Measurements from ENCODE around the gene CYB5R3.
"Not testable (repeated sequence)": the region's sequence is repeated elsewhere in the genome, so short reads cannot be mapped to it uniquely, and the experiment has no call there.

Gene CYB5R3

DNA sequence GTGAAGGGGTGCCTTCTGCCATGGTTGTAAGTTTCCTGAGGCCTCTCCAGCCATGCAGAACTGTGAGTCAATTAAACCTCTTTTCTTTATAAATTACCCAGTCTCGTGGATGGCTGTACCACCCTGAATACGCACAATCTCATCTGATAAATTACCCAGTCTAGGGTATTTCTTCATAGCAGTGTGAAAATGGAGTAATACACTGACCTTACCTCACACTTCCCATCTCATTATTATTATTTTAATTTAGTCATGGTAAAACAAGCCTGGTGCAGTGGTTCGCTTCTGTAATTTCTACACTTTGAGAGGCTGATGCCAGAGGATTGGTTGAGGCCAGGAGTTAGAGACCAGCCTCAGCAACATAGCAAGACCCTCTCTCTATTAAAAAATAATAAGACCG, 30.5 kb upstream of the CYB5R3 start:
- DNase-seq (ENCODE audit: low read depth in 3 of 3, low spot score in 1 of 3) = no peak

DNA sequence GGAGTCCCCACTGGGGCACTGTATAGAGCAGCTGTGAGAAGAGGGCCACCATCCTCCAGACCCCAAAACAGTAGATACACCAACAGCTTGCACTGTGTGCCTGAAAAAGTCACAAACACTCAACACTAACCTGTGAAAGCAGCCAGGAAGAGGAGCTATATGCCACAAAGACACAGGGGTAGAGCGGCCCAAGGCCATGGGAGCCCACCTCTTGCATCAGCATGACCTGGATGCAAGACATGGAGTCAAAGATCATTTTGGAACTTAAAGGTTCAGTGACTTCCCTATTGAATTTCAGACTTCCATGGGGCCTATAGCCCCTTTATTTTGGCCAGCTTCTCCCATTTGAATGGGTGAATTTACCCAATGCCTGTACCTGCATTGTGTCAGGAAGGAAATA, 29.7 kb upstream of the CYB5R3 start:
- no peak for DNase-seq (ENCODE audit: low read depth in 3 of 3, low spot score in 1 of 3)

DNA sequence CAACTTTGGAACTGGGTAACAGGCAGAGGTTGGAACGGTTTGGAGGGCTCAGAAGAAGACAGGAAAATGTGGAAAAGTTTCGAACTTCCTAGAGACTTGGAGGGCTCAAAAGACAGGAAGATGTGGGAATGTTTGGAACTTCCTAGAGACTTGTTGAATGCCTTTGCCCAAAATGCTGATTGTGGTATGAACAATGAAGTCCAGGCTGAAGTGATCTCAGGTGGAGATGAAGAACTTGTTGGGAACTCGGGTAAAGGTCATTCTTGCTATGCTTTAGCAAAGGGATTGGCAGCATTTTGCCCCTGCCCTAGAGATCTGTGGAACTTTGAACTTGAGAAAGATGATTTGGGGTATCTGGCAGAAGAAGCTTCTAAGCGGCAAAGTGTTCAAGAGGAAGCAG, 28.7 kb upstream of the CYB5R3 start:
- DNase-seq (ENCODE audit: low read depth in 3 of 3, low spot score in 1 of 3) = not testable (repeated sequence)

DNA sequence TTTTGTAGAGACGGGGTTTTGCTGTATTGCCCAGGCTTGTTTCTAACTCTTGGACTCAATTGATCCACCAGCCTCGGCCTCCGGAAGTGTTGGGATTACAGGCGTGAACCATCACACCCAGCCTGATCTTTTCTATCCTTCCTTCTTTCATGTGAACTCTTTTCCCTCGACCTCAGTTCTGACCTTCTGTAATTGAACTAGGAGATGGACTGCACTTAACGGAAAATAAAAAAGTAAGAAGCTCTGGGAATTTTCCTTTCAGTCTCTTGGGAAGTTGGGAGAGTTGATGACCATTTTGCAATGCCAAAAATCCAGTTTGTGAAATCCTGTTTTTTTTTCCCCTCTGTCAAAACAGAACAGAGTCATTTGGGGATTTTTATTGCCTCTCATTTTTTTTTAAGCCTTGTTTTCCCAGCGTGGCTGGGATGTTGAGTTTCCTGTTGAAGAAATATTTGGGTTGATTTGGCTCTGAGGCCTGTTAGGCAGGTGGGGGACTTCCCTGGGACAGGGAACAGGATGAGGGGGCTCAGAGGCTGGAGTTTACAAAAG, 26.9 kb upstream of the CYB5R3 start:
- DNase-seq (ENCODE audit: low read depth in 3 of 3, low spot score in 1 of 3) = no peak

DNA sequence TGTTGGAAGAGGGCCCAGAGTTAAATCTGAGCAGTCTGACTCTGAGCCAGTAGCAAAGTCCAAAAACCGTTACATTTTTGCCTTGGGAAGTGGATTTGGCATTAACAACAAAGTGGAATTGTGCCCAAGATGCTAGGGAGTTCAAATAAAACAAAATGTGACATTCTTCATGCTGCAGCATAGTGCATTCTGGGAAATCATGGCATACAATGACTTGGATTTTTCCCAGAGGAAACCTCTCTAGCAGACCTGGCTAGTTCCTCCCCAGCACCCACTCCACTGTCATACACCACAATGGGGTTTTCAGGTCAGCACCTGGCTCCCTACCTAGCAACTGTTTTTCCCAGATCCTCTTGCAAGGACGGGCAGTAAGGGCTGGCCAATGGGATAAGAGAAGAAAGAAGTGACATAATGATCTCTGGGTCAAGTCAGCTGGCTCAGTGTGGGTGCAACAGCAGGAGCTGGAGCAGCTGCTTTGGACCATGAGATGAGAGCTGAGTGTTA, 24.8 kb upstream of the CYB5R3 start:
- DNase-seq (ENCODE audit: low read depth in 3 of 3, low spot score in 1 of 3) = no peak

DNA sequence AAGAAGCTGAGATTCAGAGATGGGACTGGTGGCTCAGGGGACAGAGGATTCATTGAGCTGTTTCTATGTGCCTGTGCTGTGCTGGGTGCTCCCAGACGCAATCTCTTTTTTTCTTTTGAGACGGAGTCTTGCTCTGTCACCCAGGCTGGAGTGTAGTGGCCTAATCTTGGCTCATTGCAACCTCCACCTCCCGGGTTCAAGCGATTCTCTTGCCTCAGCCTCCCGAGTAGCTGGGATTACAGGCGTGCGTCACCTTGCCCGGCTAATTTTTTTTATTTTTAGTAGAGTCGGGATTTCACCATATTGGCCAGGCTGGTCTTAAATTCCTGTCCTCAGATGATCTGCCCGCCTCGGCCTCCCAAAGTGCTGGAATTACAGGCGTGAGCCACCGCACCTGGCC, 23.9 kb upstream of the CYB5R3 start:
- not testable (repeated sequence) for DNase-seq (ENCODE audit: low read depth in 3 of 3, low spot score in 1 of 3)

DNA sequence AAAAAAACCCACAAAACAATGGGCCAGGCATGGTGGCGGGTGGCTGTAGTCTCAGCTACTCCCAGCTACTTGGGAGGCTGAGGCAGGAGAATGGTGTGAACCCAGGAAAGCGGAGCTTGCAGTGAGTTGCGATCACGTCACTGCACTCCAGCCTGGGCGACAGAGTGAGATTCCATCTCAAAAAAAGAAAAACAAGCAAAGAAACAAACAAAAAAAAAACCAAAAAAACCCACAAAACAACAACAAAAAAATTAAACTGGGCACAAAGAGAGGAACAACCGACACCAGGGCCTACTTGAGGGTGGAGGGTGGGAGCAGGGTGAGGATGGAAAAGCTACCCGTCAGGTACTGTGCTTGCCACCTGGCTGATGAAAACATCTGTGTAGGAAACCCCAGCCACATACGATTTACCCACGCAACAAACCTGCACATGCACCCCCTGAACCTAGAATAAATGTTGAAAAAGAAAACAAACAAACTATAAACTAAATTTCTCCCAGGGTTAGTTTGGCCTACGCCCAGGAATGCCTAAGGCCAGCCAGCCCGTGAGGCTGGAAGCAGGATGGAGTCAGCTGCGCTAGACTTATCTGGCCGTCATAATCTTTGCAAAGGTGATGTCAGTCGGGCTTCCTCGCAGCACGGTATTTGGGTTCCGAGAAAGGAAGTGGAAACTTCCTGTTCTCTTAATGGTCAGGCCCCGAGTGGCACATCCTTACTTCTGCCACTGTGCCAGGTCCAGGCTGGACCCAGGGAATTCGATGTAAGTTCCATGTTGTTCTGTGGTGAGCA, 21.9 kb upstream of the CYB5R3 start:
- no peak for DNase-seq (ENCODE audit: low read depth in 3 of 3, low spot score in 1 of 3)

DNA sequence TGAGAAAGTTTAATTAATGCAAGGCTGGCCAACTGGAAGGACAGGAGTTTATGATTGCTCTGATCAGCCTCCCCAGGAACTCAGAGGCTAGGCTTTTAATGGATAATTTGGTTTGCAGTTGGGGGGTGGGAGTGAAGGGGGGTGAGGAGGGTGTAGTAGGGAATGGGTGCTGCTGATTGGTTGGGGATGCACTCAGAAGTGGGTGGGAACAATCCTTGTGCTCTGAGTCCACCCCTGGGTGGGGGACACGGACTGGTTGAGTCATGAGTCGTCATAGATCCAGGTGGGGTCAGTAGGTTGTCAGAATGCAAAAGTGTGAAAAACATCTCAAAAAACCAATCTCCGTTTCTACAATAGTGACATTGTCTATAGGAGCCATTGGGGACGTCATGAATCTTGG, 20.9 kb upstream of the CYB5R3 start:
- no peak for DNase-seq (ENCODE audit: low read depth in 3 of 3, low spot score in 1 of 3)

DNA sequence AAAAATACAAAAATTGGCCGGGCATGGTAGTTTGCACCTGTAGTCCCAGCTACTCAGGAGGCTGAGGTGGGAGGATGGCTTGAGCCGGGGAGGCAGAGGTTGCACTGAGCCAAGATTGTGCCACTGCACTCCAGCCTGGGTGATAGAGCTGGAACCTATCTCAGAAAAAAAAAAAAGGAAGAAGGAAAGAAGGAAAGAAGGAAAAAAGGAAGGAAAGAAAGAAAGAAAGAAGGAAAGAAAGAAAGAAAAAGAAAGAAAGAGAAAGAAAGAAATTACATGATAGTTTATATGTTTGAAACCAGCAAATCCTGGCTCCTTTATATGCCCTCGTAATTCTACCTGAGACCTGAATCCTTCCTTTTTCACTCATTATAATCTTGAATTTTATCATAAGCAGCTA, 17.2 kb upstream of the CYB5R3 start:
- not testable (repeated sequence) for DNase-seq (ENCODE audit: low read depth in 3 of 3, low spot score in 1 of 3)

DNA sequence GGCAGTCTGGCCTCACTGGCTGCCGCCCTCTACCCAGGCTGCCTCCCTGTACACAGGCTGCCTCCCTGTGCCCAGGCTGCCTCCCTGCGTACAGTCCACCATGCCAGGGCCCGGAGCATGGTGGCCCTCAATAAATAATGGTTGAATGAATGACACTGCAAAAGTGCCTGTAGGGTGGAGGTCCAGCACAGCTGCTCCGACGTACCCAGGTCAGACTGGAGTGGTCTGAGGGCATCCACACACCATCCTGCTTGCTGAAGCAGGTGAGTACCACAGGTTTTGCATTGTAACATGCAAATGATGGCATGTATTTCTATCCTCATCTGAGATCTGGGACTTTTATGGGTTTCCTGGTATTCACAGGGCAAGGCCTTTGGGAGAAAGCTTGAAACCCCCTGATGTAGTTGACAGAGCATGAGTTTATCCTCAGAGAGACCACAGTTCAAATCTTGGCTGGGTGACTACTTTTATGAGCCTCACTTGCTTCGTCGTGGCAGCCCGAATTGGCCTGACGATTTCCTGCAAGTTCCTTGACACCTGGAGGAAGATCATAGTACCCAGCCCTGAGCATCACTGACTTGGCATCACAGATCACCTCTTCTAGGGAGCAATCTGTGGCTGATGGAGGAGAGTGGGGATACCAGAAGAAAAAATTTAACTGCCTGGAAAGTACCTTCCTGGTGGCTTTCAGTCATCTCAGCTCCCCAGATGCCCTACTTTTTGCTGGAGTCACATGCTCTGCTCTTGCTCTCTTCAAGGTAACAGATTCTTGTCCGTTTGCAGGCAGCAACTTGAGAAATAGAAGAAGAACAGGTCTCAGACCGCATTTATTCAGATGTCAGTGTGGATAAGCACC, 16.0 kb upstream of the CYB5R3 start:
- DNase-seq (ENCODE audit: low read depth in 3 of 3, low spot score in 1 of 3) = no peak

DNA sequence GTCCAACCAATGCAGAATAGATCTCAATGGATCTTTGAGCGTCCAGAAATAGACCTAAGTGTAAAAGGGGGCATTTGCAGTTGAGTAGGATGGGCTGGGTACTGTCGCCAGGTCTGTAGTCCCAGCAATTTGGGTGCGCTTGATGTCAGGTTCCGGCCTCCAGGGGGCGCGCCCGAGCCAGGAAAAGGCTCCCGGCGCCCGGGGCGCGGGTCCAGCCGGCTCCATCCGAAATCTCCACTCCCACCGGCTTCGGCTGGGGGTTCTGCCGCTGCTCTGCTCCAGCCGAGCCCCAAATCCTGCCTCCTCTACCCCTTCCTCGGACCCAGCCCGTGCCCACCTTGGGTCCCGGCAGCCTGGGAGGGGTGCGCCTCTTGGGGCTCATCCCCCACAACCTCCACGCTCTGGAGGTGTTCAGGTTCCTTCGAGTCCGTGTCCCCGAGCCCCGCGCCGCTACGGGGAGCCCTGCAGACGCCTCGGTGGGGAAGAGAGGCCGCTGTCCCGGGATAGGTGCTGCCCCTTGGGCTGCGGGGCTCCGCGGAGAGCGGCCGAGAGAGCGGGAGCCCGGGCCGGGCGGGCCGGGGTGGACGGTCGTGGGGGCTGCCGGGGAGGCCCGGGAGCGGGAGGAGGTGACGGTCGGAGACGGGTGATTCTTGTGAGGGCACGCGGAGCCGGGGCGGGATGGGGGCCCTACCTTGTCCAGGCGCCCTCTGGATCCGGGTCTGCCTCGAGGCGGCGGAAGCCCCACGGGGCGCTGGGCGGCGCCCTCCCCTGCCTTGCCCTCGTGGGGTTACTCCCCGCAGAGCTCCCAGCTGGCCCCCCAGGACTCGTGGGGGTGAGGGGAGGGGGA, 13.0 kb upstream of the CYB5R3 start:
- DNase-seq (ENCODE audit: low read depth in 3 of 3, low spot score in 1 of 3) = peak; percentile 39 to 80 (median 51)

DNA sequence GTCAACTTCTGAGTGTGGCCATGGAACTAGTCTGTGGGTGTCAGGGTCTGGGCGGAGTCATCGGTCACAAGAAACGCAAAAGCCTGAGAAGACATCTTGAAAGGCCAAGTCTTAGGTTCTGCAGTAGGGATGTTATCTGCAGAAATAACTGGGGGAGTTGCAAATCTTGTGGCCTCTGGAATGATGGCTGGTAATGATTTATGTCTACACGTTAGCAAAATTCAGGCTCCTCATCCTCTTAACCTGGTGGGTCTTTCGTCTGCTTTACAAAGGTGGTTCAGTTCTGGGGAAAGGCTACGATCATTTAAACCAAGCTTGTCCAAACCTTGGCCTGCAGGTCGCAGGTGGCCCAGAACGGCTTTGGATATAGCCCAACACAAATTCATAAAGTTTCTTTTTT, 7.4 kb upstream of the CYB5R3 start:
- DNase-seq (ENCODE audit: low read depth in 3 of 3, low spot score in 1 of 3) = no peak

DNA sequence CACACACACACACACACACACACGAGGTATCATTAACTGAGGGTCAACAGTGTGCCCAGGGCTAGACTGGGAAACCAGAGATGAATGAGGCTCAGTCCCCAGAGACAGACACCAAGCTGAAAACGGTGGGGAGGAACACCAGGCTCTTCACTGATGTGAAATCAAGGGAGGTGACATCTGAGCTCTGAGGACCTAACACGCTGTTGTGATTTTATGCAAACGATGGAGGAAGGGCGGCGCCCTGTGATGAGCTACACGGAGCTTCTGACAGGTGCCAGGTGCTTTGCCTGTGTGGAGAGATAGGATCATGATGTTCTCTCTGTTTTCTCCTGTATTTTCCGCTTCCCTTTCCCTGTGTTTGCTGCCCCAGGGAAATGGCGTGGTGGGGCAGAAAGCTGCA, 6.5 kb upstream of the CYB5R3 start:
- no peak for DNase-seq (ENCODE audit: low read depth in 3 of 3, low spot score in 1 of 3)

DNA sequence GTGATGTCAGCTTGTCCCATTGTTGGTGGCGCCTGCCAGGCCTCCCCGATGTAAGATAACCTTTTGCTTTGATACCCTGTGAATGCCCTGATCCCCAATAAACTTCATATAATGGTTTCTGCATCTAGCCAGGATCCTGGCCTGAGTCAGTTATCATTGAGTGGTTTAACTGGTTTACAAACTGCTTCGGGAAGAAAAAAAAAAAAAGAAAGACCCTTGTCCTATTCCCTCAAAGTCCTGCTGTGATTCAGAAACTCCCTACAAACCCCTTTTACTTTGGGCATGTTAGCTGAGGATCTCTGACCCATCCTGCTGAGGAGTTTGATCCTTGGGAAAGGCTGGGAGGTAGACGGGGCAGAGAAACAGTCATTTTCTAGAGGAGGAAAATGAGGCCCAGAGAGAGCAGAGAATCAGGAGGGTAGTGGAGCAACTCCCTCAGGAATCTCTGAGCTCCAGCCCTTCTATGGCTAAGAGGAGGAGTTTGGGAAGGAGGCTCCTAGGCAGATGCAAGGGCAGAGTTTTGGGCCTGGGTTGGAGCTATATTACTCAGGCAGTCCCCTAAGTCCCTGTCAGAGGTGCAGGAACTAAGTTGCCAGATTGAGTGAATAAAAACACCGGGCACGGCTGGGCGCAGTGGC, 5.4 kb upstream of the CYB5R3 start:
- DNase-seq (ENCODE audit: low read depth in 3 of 3, low spot score in 1 of 3) = no peak

DNA sequence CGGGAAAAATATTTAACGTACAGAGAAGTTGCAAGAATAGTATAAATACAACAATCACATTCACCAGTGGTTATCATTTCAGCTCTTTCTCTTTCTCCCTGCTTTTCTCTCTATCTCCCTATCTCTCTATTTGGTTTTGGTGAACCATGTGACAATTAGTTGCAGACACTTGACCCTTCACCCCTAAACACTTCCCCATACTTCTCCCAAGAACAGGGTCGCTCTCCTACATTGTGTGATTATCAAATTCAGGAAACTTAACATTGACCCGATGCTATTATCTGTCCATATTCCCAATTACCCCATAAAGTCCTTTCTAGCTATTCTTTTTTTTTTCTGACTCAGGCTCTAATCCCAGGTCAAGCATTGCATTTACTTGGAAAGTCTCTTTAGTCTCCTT, 4.8 kb upstream of the CYB5R3 start:
- DNase-seq (ENCODE audit: low read depth in 3 of 3, low spot score in 1 of 3) = no peak

DNA sequence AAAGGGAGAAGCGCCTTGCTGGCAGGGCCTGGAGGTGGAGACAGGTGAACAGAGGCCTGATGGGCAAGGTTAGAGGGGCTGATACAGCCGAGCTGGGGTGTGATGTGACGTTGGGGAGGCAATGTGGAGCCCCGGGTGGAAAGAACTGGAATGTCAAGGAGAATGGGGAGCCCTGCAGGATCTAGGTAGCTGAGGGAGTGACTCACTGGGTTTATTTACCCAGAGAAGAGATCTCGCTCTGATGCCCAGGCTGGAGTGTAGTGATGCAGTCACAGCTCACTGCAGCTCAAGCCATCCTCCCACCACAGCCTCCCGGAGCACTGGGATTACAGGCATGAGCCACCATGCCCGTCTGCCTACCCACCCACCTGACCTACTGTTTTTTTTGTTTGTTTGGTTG, 1.9 kb upstream of the CYB5R3 start:
- no peak for DNase-seq (ENCODE audit: low read depth in 3 of 3, low spot score in 1 of 3)

DNA sequence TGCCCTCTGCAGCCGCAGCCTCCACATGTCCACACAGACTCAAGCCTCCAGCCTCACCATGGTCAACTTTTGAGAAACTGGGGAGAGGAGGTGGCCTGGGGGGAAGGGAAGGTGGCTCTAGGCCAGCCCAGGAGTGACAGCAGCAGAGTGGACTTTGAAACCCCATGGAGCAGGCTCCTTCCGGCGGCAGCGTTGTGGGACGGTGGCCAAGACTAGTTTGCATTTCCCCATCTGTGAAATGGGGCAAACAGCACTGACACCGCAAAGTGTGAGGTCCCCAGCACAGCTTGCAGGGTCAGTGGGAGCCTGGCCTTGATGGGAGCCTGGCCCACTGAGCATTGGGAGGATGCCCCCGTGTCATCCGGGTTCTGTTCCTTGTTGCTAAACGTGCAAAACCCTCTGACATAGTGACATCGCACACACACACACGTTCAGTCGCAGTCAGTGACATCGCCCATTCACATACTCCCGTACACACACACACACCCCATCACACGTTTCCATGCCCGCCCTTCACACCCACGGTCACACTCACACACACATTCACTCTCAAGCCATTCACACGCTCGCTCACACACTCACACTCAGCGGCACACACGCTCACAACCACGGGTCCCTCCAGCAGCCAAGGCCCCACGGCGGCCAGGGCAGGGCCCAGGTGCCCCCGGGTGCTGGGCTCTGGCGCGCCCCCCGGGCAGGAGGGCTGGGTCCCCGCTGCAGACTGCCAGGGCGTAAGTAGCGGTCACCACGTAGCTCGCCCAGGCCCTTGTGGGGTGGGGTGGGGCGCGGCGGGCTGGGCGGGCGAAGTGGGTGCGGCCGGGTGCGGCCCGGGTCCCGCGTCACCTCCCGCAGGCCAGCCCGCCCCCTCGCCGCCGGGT, 585 bp downstream of the CYB5R3 start:
- DNase-seq (ENCODE audit: low read depth in 3 of 3, low spot score in 1 of 3) = peak in 1 of 3 donors; percentile 7

DNA sequence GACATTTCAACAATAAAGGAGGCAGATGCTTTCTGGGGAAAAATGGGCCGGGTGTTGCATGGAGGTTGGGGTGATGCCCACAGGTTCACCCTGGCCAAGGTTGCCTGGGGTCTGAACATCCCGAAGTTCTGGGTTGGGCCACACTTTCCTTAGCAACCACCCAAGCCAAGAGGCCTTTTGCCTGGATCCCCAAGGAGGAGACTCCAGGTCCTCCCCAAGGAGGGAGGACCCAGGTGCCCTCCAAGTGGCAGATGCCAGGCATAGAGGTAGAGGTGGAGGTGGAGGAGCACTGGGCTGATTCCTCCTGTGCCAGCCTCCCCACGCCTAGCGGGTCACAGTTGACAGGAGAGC, 1.2 kb downstream of the CYB5R3 start:
- no peak for DNase-seq (ENCODE audit: low read depth in 3 of 3, low spot score in 1 of 3)
